Muscle of leg (tissue), 11 donors: ENCODE data around the gene MAP2K5. TPM values are rescaled to one million over a fixed set of nuclear protein-coding genes. Genes with fewer than 3 reads are reported as not detected.
"Not testable (repeated sequence)": the region's sequence is repeated elsewhere in the genome, so short reads cannot be mapped to it uniquely, and the experiment has no call there.

ENCODE experiments used
- DNase-seq: peaks from one replicate; pipeline ENCODE4 v3.0.0; 2013
- H3K27ac ChIP-seq: one replicate; pipeline ENCODE4 v1.5.1; 2013; ENCODE audit warnings: mild to moderate bottlenecking, low read length, control low read depth
- H3K27me3 ChIP-seq: one replicate; pipeline ENCODE4 v1.6.1; 2013; ENCODE audit warnings: low read length; ENCODE audit not compliant: control insufficient read depth, insufficient read depth
- H3K36me3 ChIP-seq: one replicate; pipeline ENCODE4 v1.6.1; 2013; ENCODE audit warnings: low read length; ENCODE audit not compliant: control insufficient read depth, insufficient read depth
- H3K4me1 ChIP-seq: one replicate; pipeline ENCODE4 v1.6.1; 2013; ENCODE audit warnings: low read length; ENCODE audit not compliant: control insufficient read depth, insufficient read depth
- H3K4me3 ChIP-seq: one replicate; pipeline ENCODE4 v1.5.1; 2013; ENCODE audit warnings: low read length, control low read depth
- H3K9me3 ChIP-seq: replicated peaks from 2 replicates; pipeline ENCODE4 v1.6.1; 2013; ENCODE audit warnings: low read depth, low read length; ENCODE audit not compliant: control insufficient read depth
- WGBS: methylation state at CpG from one replicate; pipeline ENCODE4 v1.1.5; 2013; ENCODE audit warnings: missing lambda C conversion rate; ENCODE audit not compliant: insufficient coverage; 5-methylcytosine and 5-hydroxymethylcytosine counted together
- polyA plus RNA-seq, 8 donors: library from polyadenylated mRNA; unstranded; fragments of 120-200 nt; gene quantifications; one replicate each; pipeline versions ENCODE4 v1.2.1 to v1.2.3, GENCODE V29; 2013; ENCODE audit warnings: inconsistent platforms in 1 of 8, low replicate concordance in 1 of 8; ENCODE audit not compliant: insufficient read length in 8 of 8, insufficient read depth in 1 of 8
- total RNA-seq: library from RNA; stranded (reverse); fragments of 120-200 nt; gene quantifications from one replicate; pipeline ENCODE4 v1.2.4, GENCODE V29; 2013

Gene MAP2K5
- total and polyA plus RNA-seq, 9 donors = 10.2 to 22.6 (median 19.4) TPM

GRCh38 chr15:67607959-67608637 lies 65.6 kb downstream of the MAP2K5 start:
- H3K9me3 ChIP-seq = no peaks in the 10 kb centered on the region
- WGBS = no CpG with 5 or more reads among the region's 3 CpGs
- DNase-seq = no peak
- H3K36me3 ChIP-seq = peaks cover 2% of the 10 kb centered on the region
- no peak overlapping the region for H3K27ac ChIP-seq
- no peaks in the 10 kb centered on the region for H3K27me3 ChIP-seq
- no peak overlapping the region for H3K4me3 ChIP-seq
- H3K4me1 ChIP-seq = no peaks in the 10 kb centered on the region

DNA sequence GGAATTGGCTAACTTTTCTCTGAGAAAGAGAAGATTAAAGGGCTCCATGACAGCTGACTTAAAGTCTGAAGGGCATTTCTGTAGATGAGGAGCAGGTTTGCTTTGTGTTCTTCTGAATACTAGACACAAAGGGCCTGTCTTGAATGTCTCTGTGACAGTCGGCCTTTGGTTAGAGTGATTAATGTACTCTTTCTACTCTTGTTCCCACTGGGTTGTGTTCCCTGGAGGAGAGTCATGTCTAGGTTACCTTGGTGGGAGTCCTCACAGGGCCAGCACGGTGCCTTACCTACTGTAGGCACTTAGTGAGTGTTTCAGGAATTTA lies 66.1 kb downstream of the MAP2K5 start:
- Histone ChIP-seq H3K36me3 (peaks cover 2% of the 10 kb centered on the region), H3K27me3 (no peaks in the 10 kb centered on the region), H3K9me3 (no peaks in the 10 kb centered on the region), H3K27ac (no peak overlapping the region), H3K4me3 (no peak overlapping the region), H3K4me1 (no peaks in the 10 kb centered on the region)
- WGBS = 75% methylated on average over 1 of the region's 2 CpGs
- DNase-seq = no peak

- H3K27ac ChIP-seq = no peak overlapping the region
- H3K27me3 ChIP-seq = no peaks in the 10 kb centered on the region
- no peak for DNase-seq
- peaks cover 2% of the 10 kb centered on the region for H3K36me3 ChIP-seq
- WGBS = 86% methylated on average over 3 of the region's 6 CpGs
- no peaks in the 10 kb centered on the region for H3K4me1 ChIP-seq
- no peak overlapping the region for H3K4me3 ChIP-seq
- no peaks in the 10 kb centered on the region for H3K9me3 ChIP-seq
Measured at GRCh38 chr15:67611370-67612369, 69.2 kb downstream of the MAP2K5 start.

- Histone ChIP-seq H3K4me1 (no peaks in the 10 kb centered on the region), H3K9me3 (no peaks in the 10 kb centered on the region), H3K27ac (no peak overlapping the region), H3K36me3 (peaks cover 2% of the 10 kb centered on the region), H3K4me3 (no peak overlapping the region), H3K27me3 (no peaks in the 10 kb centered on the region)
- whole genome bisulfite sequencing = no CpG with 5 or more reads among the region's 1 CpG
- no peak for DNase-seq
Measured at GRCh38 chr15:67613211-67613610, 70.7 kb downstream of the MAP2K5 start.

- Histone ChIP-seq H3K27me3 (no peaks in the 10 kb centered on the region), H3K27ac (no peak overlapping the region), H3K9me3 (no peaks in the 10 kb centered on the region), H3K36me3 (peaks cover 2% of the 10 kb centered on the region), H3K4me1 (no peaks in the 10 kb centered on the region), H3K4me3 (no peak overlapping the region)
- WGBS = no CpG with 5 or more reads among the region's 3 CpGs
- DNase-seq = no peak
Measured at GRCh38 chr15:67613708-67614107, 71.2 kb downstream of the MAP2K5 start.

DNA sequence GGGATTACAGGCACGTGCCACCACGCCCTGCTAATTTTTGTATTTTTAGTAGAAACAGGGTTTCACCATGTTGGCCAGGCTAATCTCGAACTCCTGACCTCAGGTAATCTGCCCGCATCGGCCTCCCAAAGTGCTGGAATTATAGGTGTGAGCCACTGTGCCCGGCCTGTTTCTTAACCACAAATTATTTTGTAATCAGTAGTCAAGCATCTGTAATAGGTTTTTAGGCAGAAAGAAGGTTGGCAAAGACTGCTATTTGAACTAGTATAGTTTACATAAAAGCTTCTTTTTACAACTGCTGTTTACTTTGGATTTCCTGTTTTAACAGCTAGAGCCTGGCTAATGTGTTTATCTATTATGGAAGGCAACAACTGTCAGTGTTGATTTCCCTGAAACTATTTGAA lies 72.6 kb downstream of the MAP2K5 start:
- not testable (repeated sequence) for H3K27ac ChIP-seq, DNase-seq, H3K9me3 ChIP-seq, H3K27me3 ChIP-seq, H3K4me3 ChIP-seq, H3K4me1 ChIP-seq, H3K36me3 ChIP-seq
- WGBS = 57% methylated on average over 1 of the region's 6 CpGs

DNA sequence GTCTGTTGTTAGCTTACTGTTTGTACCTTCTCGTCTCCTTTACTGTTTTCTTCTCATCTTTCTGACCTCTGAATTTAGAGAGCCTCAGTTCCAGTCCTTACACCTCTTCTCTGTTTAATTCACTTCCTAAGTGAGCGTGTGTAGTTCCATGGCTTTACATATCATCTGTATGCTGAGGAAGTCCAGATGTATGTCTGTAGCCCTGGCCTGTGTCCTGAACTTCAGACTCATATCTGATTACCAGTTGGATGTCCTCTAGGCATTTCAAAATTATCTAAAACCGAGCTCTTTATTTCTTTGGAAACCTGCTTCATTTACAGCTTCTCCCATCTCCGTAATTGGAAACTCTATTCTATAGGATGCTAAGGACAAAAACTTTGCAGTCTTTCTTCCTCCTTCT lies 75.8 kb downstream of the MAP2K5 start:
- Histone ChIP-seq H3K9me3 (no peaks in the 10 kb centered on the region), H3K27me3 (no peaks in the 10 kb centered on the region), H3K4me1 (no peaks in the 10 kb centered on the region), H3K36me3 (peaks cover 3% of the 10 kb centered on the region), H3K27ac (no peak overlapping the region), H3K4me3 (no peak overlapping the region)
- no peak for DNase-seq
- WGBS = 100% methylated on average over 1 of the region's 4 CpGs

GRCh38 chr15:67622110-67622509 lies 79.6 kb downstream of the MAP2K5 start:
- no peak overlapping the region for H3K4me3 ChIP-seq
- no peak overlapping the region for H3K27ac ChIP-seq
- H3K27me3 ChIP-seq = no peaks in the 10 kb centered on the region
- H3K9me3 ChIP-seq = no peaks in the 10 kb centered on the region
- WGBS = no CpG with 5 or more reads among the region's 2 CpGs
- peaks cover 5% of the 10 kb centered on the region for H3K36me3 ChIP-seq
- DNase-seq = no peak
- no peaks in the 10 kb centered on the region for H3K4me1 ChIP-seq

- Histone ChIP-seq H3K27ac (no peak overlapping the region), H3K4me3 (no peak overlapping the region), H3K36me3 (peaks cover 11% of the 10 kb centered on the region), H3K27me3 (no peaks in the 10 kb centered on the region), H3K9me3 (peaks cover 3% of the 10 kb centered on the region), H3K4me1 (no peaks in the 10 kb centered on the region)
- no CpG with 5 or more reads among the region's 3 CpGs for WGBS
- DNase-seq = no peak
Measured at GRCh38 chr15:67632261-67632660, 89.8 kb downstream of the MAP2K5 start.

- H3K36me3 ChIP-seq = peaks cover 15% of the 10 kb centered on the region
- not testable (repeated sequence) for DNase-seq, H3K4me1 ChIP-seq, H3K27me3 ChIP-seq, H3K4me3 ChIP-seq, H3K27ac ChIP-seq, H3K9me3 ChIP-seq
- 93% methylated on average over 3 of the region's 11 CpGs for WGBS
Measured at GRCh38 chr15:67635950-67636349, 93.4 kb downstream of the MAP2K5 start.
